GM23248 (cell line): Measurements from ENCODE around the gene PLXDC2. TPM values are rescaled to one million over a fixed set of nuclear protein-coding genes. Genes with fewer than 3 reads are reported as not detected.
"Not testable (repeated sequence)": the region's sequence is repeated elsewhere in the genome, so short reads cannot be mapped to it uniquely, and the experiment has no call there.

Experiments
- DNase-seq: peaks from one replicate; pipeline ENCODE4 v3.0.0-alpha.2; 2015
- H2AFZ ChIP-seq: fragments of 200-600 bp; sonication (generic); 2 replicates; pipeline ENCODE4 v1.6.1; 2016; ENCODE audit warnings: antibody characterized with exemption
- H3F3A ChIP-seq: fragments of 200-600 bp; sonication (generic); 2 replicates; pipeline ENCODE4 v1.6.1; 2016; ENCODE audit warnings: mild to moderate bottlenecking, antibody characterized with exemption, mixed run types; ENCODE audit not compliant: insufficient read depth
- H3K27ac ChIP-seq: fragments of 200-600 bp; sonication (generic); 2 replicates; pipeline ENCODE4 v1.5.1; 2016; ENCODE audit warnings: mild to moderate bottlenecking
- H3K27me3 ChIP-seq: fragments of 200-600 bp; sonication (generic); replicated peaks from 2 replicates; pipeline ENCODE4 v1.6.1; 2016; ENCODE audit warnings: mild to moderate bottlenecking; ENCODE audit not compliant: insufficient read depth
- H3K36me3 ChIP-seq: fragments of 200-600 bp; sonication (generic); 2 replicates; pipeline ENCODE4 v1.6.1; 2016; ENCODE audit warnings: low read depth, mild to moderate bottlenecking
- H3K4me1 ChIP-seq: fragments of 200-600 bp; sonication (generic); 2 replicates; pipeline ENCODE4 v1.6.1; 2016; ENCODE audit warnings: mild to moderate bottlenecking; ENCODE audit not compliant: insufficient read depth
- H3K4me2 ChIP-seq: fragments of 200-600 bp; sonication (generic); one replicate; pipeline ENCODE4 v1.6.1; 2016; ENCODE audit warnings: mild to moderate bottlenecking; ENCODE audit not compliant: unreplicated experiment
- H3K4me3 ChIP-seq: fragments of 200-600 bp; sonication (generic); 2 replicates; pipeline ENCODE4 v1.5.1; 2016; ENCODE audit warnings: mild to moderate bottlenecking
- H3K79me2 ChIP-seq: fragments of 200-600 bp; sonication (generic); 2 replicates; pipeline ENCODE4 v1.6.1; 2016; ENCODE audit warnings: mild to moderate bottlenecking; ENCODE audit not compliant: insufficient read depth
- H3K9ac ChIP-seq: fragments of 200-600 bp; sonication (generic); 2 replicates; pipeline ENCODE4 v1.6.1; 2016; ENCODE audit warnings: mild to moderate bottlenecking
- H3K9me2 ChIP-seq: fragments of 200-600 bp; sonication (generic); 2 replicates; pipeline ENCODE4 v1.6.1; 2016; ENCODE audit warnings: mixed run types, mild to moderate bottlenecking, moderate library complexity; ENCODE audit not compliant: insufficient read depth
- H3K9me3 ChIP-seq: fragments of 200-600 bp; sonication (generic); one replicate; pipeline ENCODE4 v1.6.1; 2017; ENCODE audit warnings: low read depth
- H4K20me1 ChIP-seq: fragments of 200-600 bp; sonication (generic); 2 replicates; pipeline ENCODE4 v1.6.0; 2016; ENCODE audit not compliant: insufficient read depth
- EZH2 ChIP-seq: fragments of 200-600 bp; sonication (generic); IDR thresholded peaks from 2 replicates; pipeline ENCODE4 v1.6.1; 2018; ENCODE audit warnings: antibody characterized with exemption, mild to moderate bottlenecking; ENCODE audit not compliant: insufficient read depth, poor library complexity, severe bottlenecking
- EZH2phosphoT487 ChIP-seq: fragments of 200-600 bp; sonication (generic); IDR thresholded peaks from 2 replicates; pipeline ENCODE4 v1.6.1; 2018; ENCODE audit warnings: antibody characterized with exemption, moderate library complexity, mild to moderate bottlenecking, low read depth; ENCODE audit not compliant: insufficient read depth
- WGBS, 2 experiments: methylation state at CpG; one replicate each; pipeline ENCODE4 v1.1.6; 2015 to 2017; ENCODE audit warnings: low lambda C conversion rate in 2 of 2, low coverage in 1 of 2; ENCODE audit errors: missing lambda C conversion rate in 2 of 2; 5-methylcytosine and 5-hydroxymethylcytosine counted together
- in situ Hi-C: fragments of 300-500 bp; cut with MboI; formaldehyde crosslinking; loops from 2 replicates; pipeline ENCODE4 v1.15.0; 2020
- polyA plus RNA-seq: library from polyadenylated mRNA; unstranded; fragments of >200 nt; fragmentation: Nextera tagmentation; extraction: Ambion mirVana; gene quantifications from 2 replicates; pipeline ENCODE4 v1.2.1, GENCODE V29; 2016
- total RNA-seq: library from RNA; depleted of rRNA; stranded (reverse); fragments of >200 nt; shearing (Covaris generic); gene quantifications from 2 replicates; pipeline ENCODE4 v1.2.3, GENCODE V29; 2014

PLXDC2 gene
- total and polyA plus RNA-seq, 2 experiments from 2014 or later: 0.81 to 2.3 TPM

DNA sequence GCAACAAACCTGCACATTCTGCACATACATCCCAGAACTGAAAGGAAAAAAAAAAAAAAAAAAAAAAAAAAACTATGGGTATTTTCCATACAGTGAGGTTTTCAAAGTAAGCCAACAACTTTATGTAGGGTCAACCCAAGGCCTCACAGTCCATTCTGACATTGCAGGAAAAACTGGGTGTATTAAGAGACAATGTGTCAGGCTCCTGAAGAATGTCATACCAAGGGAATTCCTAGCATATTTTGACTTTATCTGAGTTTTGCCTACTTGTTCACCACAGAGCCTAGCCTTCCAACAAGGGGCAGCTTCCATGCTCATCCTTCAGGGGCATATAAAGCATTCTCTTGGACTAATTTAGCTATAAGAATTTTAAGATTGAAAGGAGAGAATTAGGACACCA is 368.9 kb downstream of the PLXDC2 start:
- H3K9ac ChIP-seq: no peak overlapping the region
- H3K27ac ChIP-seq: no peak overlapping the region
- H3K4me2 ChIP-seq: no peak overlapping the region
- no peaks in the 10 kb centered on the region for H4K20me1 ChIP-seq
- no peak overlapping the region for H2AFZ ChIP-seq
- no peaks in the 10 kb centered on the region for H3K79me2 ChIP-seq
- in situ Hi-C loops: no loop called here
- H3F3A ChIP-seq: no peaks in the 10 kb centered on the region
- H3K36me3 ChIP-seq: no peaks in the 10 kb centered on the region
- H3K27me3 ChIP-seq: no peaks in the 10 kb centered on the region
- H3K9me2 ChIP-seq: no peaks in the 10 kb centered on the region
- no peaks in the 10 kb centered on the region for H3K4me1 ChIP-seq
- no peak for TF ChIP-seq EZH2
- TF ChIP-seq EZH2phosphoT487: no peak
- H3K4me3 ChIP-seq: no peak overlapping the region
- no peak for DNase-seq
- H3K9me3 ChIP-seq: no peaks in the 10 kb centered on the region

DNA sequence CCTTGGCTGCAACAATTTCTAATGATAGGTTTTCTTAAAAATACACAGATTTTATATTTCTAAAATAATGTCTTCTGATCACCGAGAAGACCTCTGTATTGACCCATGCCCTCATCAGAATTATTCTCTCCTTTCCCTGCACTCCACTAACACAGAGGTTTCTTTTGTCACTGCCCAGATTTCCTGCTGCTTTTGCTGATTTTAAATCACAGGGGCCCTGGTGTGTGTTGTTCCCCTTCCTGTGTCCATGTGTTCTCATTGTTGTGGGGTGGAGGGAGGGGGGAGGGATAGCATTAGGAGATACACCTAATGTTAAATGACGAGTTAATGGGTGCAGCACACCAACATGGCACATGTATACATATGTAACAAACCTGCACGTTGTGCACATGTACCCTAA is 375.2 kb downstream of the PLXDC2 start:
- H3F3A ChIP-seq, in situ Hi-C loops: not testable (repeated sequence)

DNA sequence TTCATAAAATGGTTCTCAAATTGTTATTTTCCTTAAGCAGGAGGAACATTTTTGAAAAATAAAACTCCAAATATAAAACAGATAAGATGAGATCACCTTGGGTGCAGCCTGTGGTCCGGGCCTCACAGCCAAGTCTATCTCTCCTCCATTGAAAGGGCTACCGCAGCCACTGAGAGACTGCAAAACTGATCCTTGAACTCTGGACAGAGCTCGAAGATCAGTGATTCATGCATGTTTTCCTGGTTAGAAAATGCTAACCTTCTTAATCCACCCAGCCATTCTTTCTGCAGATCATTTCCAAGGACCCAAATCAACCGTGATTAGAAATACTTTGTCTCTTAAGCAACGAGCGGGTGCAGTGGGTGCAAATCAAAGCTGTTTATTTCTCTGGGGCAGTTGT is 378.8 kb downstream of the PLXDC2 start:
- Histone ChIP-seq H2AFZ (no peak overlapping the region), H3F3A (no peaks in the 10 kb centered on the region), H3K79me2 (no peaks in the 10 kb centered on the region), H3K27ac (no peak overlapping the region), H3K27me3 (no peaks in the 10 kb centered on the region), H4K20me1 (no peaks in the 10 kb centered on the region), H3K4me2 (no peak overlapping the region), H3K36me3 (no peaks in the 10 kb centered on the region), H3K9ac (no peak overlapping the region), H3K9me3 (no peaks in the 10 kb centered on the region), H3K4me1 (no peaks in the 10 kb centered on the region), H3K4me3 (no peak overlapping the region), H3K9me2 (no peaks in the 10 kb centered on the region)
- TF ChIP-seq EZH2 (no peak), EZH2phosphoT487 (no peak)
- 64 to 68% methylated on average over 6 of the region's 6 CpGs for whole genome bisulfite sequencing, 2 experiments
- in situ Hi-C loops: no loop called here
- DNase-seq: no peak

More for the DNA sequence above, 375.2 kb downstream of the PLXDC2 start:
- not testable (repeated sequence) for H3K4me2 ChIP-seq, H3K27me3 ChIP-seq, H3K9ac ChIP-seq, H2AFZ ChIP-seq, H3K36me3 ChIP-seq, H3K4me1 ChIP-seq, H3K79me2 ChIP-seq, DNase-seq, H3K27ac ChIP-seq, H3K9me2 ChIP-seq, H3K4me3 ChIP-seq, H3K9me3 ChIP-seq, H4K20me1 ChIP-seq
- 50 to 51% methylated on average over 3 of the region's 3 CpGs for WGBS, 2 experiments

DNA sequence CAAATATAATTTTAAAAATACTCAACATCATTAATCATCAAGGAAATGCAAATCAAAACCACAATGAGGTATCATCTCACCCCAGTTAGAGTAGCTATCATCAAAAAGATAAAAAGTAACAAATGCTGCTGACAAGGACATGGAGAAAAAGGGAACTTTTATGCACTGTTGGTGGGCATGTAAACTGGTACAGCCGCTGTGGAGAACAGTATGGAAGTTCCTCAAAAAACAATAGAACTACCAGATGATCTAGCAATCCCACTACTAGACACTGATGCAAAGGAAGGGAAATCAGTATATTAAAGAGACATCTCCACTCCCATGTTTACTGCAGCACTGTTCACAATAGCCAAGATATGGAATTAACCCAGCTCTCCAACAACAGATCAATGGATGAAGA is 384.5 kb downstream of the PLXDC2 start:
- DNase-seq: no peak
- TF ChIP-seq EZH2phosphoT487 (no peak), EZH2 (no peak)
- Histone ChIP-seq H3K27ac (no peak overlapping the region), H3K9ac (no peak overlapping the region), H4K20me1 (no peaks in the 10 kb centered on the region), H3F3A (no peaks in the 10 kb centered on the region), H2AFZ (no peak overlapping the region), H3K4me2 (no peak overlapping the region), H3K79me2 (no peaks in the 10 kb centered on the region), H3K27me3 (no peaks in the 10 kb centered on the region), H3K9me2 (no peaks in the 10 kb centered on the region), H3K36me3 (no peaks in the 10 kb centered on the region), H3K4me1 (no peaks in the 10 kb centered on the region), H3K9me3 (no peaks in the 10 kb centered on the region), H3K4me3 (no peak overlapping the region)
- 71 to 75% methylated on average over 1 of the region's 1 CpG for WGBS, 2 experiments
- in situ Hi-C loops: no loop called here

DNA sequence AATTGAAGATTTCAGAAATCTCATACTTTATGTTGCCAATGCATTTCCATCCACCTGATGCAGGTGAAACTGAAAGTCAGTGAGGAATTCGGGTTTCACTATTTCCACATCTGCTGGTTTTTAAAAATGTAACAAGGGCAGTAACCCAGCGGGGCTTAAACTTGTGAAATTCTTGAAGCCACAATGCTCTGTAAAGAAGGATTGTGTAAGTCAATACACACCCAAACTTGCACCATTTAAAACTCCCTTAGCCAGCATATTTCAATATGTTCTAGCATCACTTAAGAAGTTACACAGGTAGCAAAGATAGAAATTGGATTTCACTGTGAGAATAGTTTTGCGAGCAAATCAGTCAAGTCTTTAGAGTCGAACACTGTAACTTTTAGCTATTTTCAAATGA is 386.1 kb downstream of the PLXDC2 start:
- Histone ChIP-seq H3K4me1 (no peaks in the 10 kb centered on the region), H2AFZ (no peak overlapping the region), H3F3A (no peaks in the 10 kb centered on the region), H3K9me2 (no peaks in the 10 kb centered on the region), H4K20me1 (no peaks in the 10 kb centered on the region), H3K9ac (no peak overlapping the region), H3K27ac (no peak overlapping the region), H3K4me2 (no peak overlapping the region), H3K9me3 (no peaks in the 10 kb centered on the region), H3K79me2 (no peaks in the 10 kb centered on the region), H3K36me3 (no peaks in the 10 kb centered on the region), H3K4me3 (no peak overlapping the region), H3K27me3 (no peaks in the 10 kb centered on the region)
- in situ Hi-C loops: no loop called here
- 51 to 59% methylated on average over 4 of the region's 4 CpGs for WGBS, 2 experiments
- no peak for TF ChIP-seq EZH2phosphoT487
- TF ChIP-seq EZH2: no peak
- no peak for DNase-seq
